ENCODE measurements around the gene AGAP1. TPM values are rescaled to one million over a fixed set of nuclear protein-coding genes. Genes with fewer than 3 reads are reported as not detected.

Gene AGAP1
- total RNA-seq, 1 experiment from 2014 or later = 25.8 TPM

DNA sequence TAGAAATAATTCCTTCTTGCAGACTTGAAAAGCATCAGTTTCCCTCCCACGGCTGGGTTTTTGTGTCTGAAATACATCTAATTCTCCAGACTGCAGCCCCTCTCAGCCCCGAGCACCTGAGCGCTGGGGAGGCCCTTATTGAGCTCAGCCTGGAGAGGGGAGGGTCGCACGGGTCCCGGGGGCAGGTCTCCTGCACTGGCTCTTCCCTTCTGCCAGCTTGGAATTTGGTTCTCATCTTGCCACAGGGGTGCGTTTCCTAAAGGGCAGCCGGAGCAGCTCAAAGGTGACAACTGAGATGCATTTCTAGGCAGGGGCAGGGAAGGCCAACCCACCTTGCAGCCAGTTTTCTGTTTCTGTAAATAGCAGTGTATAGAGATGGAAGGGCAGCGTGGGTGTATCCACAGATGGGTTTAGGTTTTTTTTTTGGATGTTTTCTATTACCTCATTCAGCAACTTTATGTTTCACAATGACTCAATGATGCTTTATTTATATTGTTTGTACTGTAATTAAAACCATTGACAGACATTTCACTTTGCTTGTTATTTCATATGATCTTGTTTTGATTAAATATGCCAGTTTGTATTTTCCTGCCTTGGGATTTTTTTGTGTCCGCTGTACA, 637.3 kb downstream of the AGAP1 start:
- Histone ChIP-seq H2BK12ac (ENCODE audit: insufficient read length, low read depth, low read length) (no peak overlapping the region), H3T11ph (ENCODE audit: low read length) (no peak overlapping the region), H4K5ac (ENCODE audit: insufficient read length, low read depth, low read length) (no peak overlapping the region), H2BK5ac (ENCODE audit: insufficient read length, low read length) (no peak overlapping the region), H4K91ac (ENCODE audit: insufficient read length, low read depth, low read length) (no peak overlapping the region), H3K23me2 (ENCODE audit: insufficient read length, low read depth, low read length, poor library complexity, severe bottlenecking) (no peaks in the 10 kb centered on the region), H3K23ac (ENCODE audit: insufficient read length, low read depth, low read length) (no peak overlapping the region), H3K4me2 (ENCODE audit: insufficient read depth, insufficient read length, low read length) (no peak overlapping the region), H3K14ac (ENCODE audit: insufficient read depth, low read length) (no peak overlapping the region), H3K4me1 (ENCODE audit: insufficient read depth, low read length) (peaks cover 6% of the 10 kb centered on the region; the same call in 1 of the 2 replicates), H3K79me1 (ENCODE audit: insufficient read depth, low read depth, low read length, poor library complexity, severe bottlenecking) (no peaks in the 10 kb centered on the region), H3K9ac (ENCODE audit: extremely low read depth, insufficient read length, low read length) (no peak overlapping the region), H4K20me1 (ENCODE audit: control insufficient read depth, insufficient read depth, insufficient read length) (no peaks in the 10 kb centered on the region), H3K27me3 (ENCODE audit: insufficient read depth, low read length) (no peaks in the 10 kb centered on the region), H2BK15ac (ENCODE audit: low read depth, low read length) (no peak overlapping the region), H3K9me3 (ENCODE audit: control insufficient read depth, low read depth, low read length) (no peaks in the 10 kb centered on the region), H3K18ac (ENCODE audit: insufficient read length, low read depth, low read length) (no peak overlapping the region), H3K27ac (ENCODE audit: insufficient read length, low read depth, low read length) (no peak overlapping the region), H3K79me2 (ENCODE audit: insufficient read depth, low read length) (no peaks in the 10 kb centered on the region), H2BK20ac (ENCODE audit: low read depth, low read length, poor library complexity, severe bottlenecking) (no peak overlapping the region), H2BK120ac (ENCODE audit: low read depth, low read length, poor library complexity, severe bottlenecking) (no peak overlapping the region), H3K56ac (ENCODE audit: insufficient read length, low read depth, low read length) (no peak overlapping the region), H2AK5ac (ENCODE audit: insufficient read length, low read length) (no peak overlapping the region), H3K4ac (ENCODE audit: low read depth, low read length) (no peak overlapping the region), H2AFZ (ENCODE audit: low read length) (no peak overlapping the region), H4K8ac (replicated peaks; ENCODE audit: insufficient read length, low read depth, low read length) (no peak overlapping the region)
- no peak for TF ChIP-seq CTCF (conservative IDR thresholded peaks at IDR 0.05)
- Mint-ChIP-seq H3K9me3 (no peaks in the 10 kb centered on the region), H3K4me3 (no peak overlapping the region), H3K27me3 (ENCODE audit: low read depth) (peaks cover 1% of the 10 kb centered on the region), H3K27ac (no peak overlapping the region), H3K4me1 (peaks cover 17 to 27% of the 10 kb centered on the region in 2 experiments), H3K36me3 (ENCODE audit: insufficient read depth in 1 of 3, low read depth in 3 of 3) (0 out of 7 replicates have a peak, but pooled peaks cover 0 to 3% (median 0%) of the 10 kb centered on the region in 3 experiments)
- no peak for DNase-seq
- WGBS (ENCODE audit: extremely low coverage, insufficient read length, low lambda C conversion rate) = no CpG with 5 or more reads among the region's 10 CpGs

Measured in H9 (cell line).